Stimulated activated CD4-positive, alpha-beta T cell treated with anti-CD3 and anti-CD28 coated beads, TNF-alpha, amount 100 ng/mL, for 4 hours (primary cell): ENCODE data around the gene MUC4.

ENCODE experiments used
- DNase-seq, 3 experiments: peaks; one replicate each; pipeline ENCODE4 v3.0.0-alpha.2; 2020; ENCODE audit warnings: low read depth in 3 of 3

The MUC4 gene

GRCh38 chr3:195811756-195812155, at the start of gene MUC4:
Gene MUC4, minus strand, starts transcription at chr3:195811929. Its CDS starts 112 bp downstream, at chr3:195811817.
- no peak for DNase-seq

DNA sequence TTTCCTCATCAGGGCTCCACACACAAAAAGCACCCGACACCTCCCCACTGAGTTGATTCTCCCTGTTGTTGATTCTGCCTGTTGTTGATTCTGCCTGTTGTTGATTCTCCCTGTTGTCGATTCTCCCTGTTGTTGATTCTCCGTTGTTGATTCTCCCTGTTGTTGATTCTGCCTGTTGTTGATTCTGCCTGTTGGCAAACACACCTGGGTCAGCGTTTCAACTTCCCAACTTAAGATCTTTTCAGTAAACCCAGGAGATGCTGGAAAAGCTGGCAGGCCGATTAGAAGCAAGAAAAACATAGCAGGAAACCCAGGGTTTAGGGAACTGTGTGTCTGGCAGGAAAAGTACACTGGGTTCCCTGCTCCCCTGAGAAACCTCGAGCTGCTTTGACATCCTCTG, 48.7 kb upstream of the MUC4 start:
- DNase-seq = no peak

GRCh38 chr3:195859846-195860411, 48.2 kb upstream of the MUC4 start:
- DNase-seq = no peak

DNA sequence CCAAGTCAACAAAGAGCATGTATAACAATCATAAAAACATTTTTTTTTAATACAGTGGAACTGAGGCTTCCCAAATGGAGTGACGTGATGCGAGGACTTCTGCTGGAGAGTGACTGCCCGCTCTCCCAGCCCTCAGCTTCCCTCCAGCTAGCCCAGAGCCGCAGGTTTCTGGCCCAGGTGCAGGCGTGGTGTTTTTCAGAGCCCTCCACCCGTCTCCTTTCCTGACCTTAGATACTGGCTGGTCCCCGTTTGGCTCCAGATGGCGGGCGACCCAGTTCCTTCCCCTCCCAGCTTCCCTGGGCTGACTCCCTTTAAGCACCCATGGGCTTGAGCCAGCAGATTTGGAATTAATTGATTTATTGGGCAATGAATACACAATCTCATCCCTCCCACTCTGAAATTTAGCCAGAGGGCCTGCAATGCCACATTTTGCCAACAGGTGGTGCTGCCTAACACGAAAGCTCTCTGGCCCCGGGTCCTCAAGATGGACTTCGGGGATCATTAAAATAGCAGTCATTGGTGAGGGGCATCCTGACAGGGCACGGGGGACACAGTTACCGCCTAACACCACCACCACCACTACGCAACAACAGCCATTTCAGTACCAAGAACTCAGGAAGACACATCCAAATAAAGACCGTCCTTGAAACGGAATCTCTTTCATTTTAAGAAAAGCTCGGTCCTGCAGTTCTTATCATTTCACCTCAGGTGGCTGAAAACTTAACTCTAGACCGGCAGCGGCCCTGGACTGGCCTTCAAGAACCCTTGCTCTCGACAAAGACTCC, 47.5 kb upstream of the MUC4 start:
- DNase-seq = peak; percentile 50 to 69 (median 63)

DNA sequence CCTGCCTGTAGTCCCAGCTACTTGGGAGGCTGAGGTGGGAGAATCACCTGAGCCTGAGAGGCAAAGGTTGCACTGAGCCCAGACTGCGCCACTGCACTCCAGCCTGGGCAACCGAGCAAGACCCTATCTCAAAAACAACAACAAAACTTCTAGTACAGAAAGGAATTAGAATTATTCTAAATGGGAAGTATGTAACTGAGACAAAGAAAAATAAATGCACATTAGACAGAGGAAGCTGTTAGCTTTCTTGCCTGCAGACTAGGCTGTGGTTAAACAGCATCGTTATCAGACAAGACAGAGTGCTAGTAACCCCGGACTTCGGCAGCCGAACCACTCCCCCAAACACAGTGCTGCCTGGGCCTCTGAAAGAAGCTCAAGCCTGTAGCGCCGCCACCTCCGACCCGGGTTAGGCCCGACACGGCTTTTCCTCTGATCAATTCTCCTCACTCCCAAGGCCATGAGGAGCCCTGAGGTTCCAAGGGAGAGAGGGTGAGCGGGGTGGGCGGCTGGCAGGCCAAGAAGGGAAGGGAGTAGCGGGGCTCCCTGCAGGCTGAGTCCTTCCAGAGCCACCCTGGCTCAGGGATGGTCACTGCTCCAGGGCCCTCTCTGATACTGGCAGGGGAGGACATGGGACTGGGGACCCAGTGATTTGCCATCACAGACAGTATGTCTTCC, 44.8 kb upstream of the MUC4 start:
- no peak for DNase-seq

DNA sequence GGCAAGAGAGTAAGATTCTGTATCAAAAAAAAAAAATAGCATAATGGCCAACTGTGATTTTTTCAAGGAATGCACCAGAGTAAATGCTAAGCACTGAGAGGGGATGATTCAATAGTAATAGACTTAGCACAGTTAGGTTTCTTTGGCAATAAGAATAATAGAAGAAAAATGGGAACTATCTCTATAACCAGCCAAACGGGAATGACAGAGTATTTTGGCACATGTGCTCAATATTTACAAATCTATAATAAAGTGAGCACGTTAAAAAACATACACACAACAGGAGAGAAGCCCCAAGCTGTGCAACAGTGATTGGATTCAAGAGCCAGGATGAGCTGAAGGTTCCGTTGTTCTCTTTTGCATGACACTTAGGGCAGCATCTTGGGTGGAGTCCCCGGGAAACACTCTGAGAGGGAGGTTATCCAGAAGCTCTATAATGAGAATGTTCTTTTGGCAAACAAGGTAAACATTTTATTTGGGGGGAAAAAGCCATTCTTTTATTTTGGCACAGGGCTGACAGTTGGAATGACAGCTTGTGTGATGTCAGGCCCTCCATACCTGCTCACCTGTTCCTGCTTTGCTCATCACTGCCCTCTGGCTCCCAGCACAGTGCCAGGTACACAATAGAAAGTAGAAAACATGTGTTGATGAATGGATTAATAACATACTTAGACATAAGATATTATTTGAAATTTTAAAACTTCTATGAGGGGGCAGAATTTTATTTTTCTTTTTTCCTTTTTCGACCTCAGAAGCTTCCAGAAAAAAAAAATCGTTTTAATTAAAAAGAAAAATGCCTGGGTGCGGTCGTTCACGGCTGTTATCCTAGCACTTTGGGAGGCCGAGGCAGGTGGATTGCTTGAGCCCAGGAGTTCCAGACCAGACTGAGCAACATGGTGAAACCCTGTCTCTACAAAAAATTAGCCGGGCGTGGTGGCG, 44.0 kb upstream of the MUC4 start:
- DNase-seq = no peak

DNA sequence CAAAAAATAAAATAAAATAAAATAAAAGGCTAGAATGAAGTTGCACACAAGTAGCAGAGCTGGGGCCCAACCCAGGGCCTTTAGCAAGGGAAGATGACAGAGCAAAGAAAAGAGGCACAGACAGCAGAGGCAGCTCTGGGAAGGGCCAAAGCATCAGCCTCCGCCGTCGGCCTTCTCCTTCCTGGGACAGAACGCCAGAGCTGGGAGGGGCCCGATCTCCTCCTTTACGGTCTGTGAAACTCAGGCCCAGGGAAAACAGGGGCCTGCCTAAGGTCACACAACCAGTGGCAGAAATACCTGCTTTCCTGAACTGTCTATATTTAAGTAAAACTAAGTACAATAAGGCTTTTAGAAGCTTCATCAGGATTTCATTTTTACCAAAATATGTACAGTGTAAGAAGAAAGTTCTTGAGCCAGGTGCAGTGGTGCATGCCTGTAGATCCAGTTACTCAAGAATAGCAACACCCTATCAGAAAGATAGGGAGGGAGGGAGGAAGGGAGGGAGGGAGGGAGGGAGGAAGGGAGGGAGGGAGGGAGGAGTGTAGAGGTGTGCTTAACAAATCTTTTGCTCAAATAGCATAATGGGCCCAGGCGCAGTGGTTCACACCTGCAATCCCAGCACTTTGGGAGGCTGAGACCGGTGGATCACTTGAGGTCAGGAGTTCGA, 43.0 kb upstream of the MUC4 start:
- no peak for DNase-seq

GRCh38 chr3:195853996-195854395, 42.3 kb upstream of the MUC4 start:
- DNase-seq = no peak

GRCh38 chr3:195853036-195853435, 41.3 kb upstream of the MUC4 start:
- DNase-seq = no peak

- peak; percentile 58 to 84 (median 75) for DNase-seq
These were observed 39.3 kb upstream of the MUC4 start for GRCh38 chr3:195850857-195851543.

DNA sequence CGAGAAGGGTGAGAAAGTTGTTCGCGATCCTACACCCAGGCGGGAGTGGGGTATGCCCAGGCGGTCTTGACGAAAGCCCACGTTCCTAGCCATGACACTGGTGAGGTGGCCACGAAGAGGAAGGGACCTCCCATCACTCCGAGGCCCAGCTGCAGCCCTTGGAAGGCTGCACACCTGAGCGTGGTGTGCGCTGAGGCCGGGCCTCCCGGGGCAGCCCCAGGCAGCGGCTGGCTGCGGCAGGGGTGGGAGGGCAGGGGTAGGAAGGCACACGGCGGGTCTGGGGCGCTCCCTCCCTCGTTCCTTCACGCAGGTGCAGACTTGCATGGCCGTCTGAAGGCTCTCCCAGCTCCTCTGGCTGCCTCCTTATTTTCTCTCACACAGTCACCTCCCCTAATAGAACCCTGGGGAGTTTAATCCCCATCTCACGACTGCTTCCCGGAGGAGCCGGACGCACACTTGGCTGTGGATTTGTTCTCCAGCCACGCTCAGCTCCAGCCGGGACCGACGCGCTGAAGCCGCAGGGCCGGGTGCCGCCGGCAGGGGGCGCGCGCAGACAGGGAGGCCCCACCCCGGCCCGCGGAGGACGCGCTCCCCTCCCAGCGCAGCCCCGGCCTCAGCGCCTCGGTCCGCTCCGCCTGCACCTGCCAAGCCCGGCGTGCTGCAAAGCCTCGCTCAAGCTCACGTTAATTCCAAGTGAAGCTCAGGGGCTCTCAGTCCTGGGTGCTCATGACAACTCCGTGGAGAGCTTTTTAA, 37.8 kb upstream of the MUC4 start:
- no peak for DNase-seq

- no peak for DNase-seq
These were observed 35.6 kb upstream of the MUC4 start for GRCh38 chr3:195847055-195847950.

DNA sequence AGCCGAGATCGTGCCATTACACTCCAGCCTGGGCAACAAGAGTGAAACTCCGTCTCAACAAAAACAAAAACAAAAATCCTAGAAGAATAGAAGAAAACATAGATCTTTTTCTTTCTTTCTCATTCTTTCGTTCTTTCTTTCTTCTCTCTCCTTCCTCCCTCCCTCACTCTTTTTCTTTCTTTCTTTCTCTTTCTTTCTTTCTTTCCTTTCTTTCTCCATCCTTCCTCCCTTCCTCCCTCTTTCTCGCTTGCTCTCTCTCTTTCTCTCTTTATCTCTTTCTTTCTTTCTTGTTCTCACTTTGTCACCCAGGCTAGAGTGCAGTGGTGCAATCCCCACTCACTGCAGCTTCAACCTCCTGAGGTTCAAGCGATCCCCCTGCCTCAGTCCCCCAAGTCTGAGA, 33.8 kb upstream of the MUC4 start:
- DNase-seq = no peak

GRCh38 chr3:195844671-195845218, 33.0 kb upstream of the MUC4 start:
- DNase-seq = no peak

- DNase-seq = no peak
These were observed 27.7 kb upstream of the MUC4 start for GRCh38 chr3:195839260-195840010.

DNA sequence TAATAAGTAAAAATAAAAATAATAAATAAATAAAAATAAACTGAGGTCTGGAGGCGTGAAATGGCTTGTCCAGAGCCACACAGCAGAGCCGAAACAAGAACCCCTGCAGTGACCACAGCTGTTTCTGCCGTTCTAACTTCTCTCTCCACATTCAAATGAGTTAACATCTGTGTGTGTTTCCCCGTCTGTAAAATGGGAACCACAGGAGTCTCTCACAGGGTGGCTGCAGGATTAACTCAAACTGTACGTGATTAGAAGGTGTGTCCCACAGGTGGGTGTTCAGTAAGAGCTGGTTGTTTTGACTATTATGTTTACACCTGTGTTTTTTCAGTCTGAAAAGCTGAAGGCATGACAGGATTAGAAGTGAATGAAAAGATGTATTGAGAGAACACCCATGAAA, 27.0 kb upstream of the MUC4 start:
- no peak for DNase-seq

DNA sequence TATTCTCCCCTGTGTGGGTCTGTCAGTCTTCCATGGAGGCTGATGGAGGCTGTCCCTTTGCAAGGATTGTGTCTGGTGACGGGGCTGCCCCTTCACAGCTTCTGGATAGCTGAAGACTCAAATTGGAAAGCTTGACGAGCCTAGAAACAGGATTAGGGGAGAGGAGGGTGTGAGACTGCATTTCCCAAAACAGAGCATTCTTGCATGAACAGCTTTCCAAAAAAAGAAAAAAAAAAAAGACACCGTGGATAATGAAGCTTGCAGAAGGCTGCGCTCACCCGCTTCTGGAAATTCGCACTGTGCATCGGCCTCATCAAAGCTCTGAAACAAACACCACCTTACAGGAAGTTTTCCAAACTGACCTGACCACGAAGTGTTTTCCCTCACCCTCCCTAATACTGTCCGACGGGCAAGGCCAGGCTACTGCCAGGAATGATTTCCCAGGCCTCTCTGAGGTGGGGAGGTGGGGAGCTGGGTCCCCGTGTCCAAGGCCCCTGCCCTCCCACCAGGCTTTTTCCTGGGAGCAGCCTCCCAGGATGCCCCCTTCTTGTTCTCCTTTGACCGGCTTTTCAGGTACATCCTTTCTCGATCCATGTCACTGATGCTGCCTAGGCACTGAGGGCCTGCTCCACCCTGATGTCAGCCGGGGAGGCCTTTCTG, 24.9 kb upstream of the MUC4 start:
- DNase-seq = no peak
